ENCODE data around the gene DNM2. TPM values are rescaled to one million over a fixed set of nuclear protein-coding genes. Genes with fewer than 3 reads are reported as not detected.
A peak's percentile ranks its signal among the peaks of the same experiment; 100 is the strongest.

DNM2 gene
- total and polyA plus RNA-seq, 9 of the 15 experiments (the other 6 are each of a cell fraction or from before 2014, with no cell fraction given) = 2.2 to 161 (median 72.6) TPM

- 46% methylated on average over 9 of the region's 9 CpGs for WGBS (ENCODE audit: insufficient coverage, low coverage, missing lambda C conversion rate)
- no peak for TF ChIP-seq KLF16 (IDR thresholded peaks at IDR 0.05)
- no peak for TF ChIP-seq CREBBP (IDR thresholded peaks at IDR 0.05; ENCODE audit: low read depth, low read length)
- TF ChIP-seq, protein P1, sequence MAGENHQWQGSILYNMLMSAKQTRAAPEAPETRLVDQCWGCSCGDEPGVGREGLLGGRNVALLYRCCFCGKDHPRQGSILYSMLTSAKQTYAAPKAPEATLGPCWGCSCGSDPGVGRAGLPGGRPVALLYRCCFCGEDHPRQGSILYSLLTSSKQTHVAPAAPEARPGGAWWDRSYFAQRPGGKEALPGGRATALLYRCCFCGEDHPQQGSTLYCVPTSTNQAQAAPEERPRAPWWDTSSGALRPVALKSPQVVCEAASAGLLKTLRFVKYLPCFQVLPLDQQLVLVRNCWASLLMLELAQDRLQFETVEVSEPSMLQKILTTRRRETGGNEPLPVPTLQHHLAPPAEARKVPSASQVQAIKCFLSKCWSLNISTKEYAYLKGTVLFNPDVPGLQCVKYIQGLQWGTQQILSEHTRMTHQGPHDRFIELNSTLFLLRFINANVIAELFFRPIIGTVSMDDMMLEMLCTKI (IDR thresholded peaks at IDR 0.05; ENCODE audit: partially characterized antibody) = no peak
- TF ChIP-seq PHF8 (IDR thresholded peaks at IDR 0.05; ENCODE audit: borderline replicate concordance, low read length) = no peak
- TF ChIP-seq MBD2 (IDR thresholded peaks at IDR 0.05; ENCODE audit: borderline replicate concordance, low read depth) = no peak
- peak; percentile 83 for TF ChIP-seq NBN (IDR thresholded peaks at IDR 0.05; ENCODE audit: low read depth)
- no peak for TF ChIP-seq ILF3 (IDR thresholded peaks at IDR 0.05; ENCODE audit: borderline replicate concordance)
- TF ChIP-seq PRPF4 (IDR thresholded peaks at IDR 0.05; ENCODE audit: insufficient read depth, low read depth, low read length, poor library complexity, severe bottlenecking) = no peak
- no peak for TF ChIP-seq ZNF239 (CRISPR knock-in tag; IDR thresholded peaks at IDR 0.05)
- no peak for TF ChIP-seq THRAP3 (IDR thresholded peaks at IDR 0.05; ENCODE audit: borderline replicate concordance)
- TF ChIP-seq CHAMP1 (IDR thresholded peaks at IDR 0.05) = no peak
- TF ChIP-seq, protein P2, sequence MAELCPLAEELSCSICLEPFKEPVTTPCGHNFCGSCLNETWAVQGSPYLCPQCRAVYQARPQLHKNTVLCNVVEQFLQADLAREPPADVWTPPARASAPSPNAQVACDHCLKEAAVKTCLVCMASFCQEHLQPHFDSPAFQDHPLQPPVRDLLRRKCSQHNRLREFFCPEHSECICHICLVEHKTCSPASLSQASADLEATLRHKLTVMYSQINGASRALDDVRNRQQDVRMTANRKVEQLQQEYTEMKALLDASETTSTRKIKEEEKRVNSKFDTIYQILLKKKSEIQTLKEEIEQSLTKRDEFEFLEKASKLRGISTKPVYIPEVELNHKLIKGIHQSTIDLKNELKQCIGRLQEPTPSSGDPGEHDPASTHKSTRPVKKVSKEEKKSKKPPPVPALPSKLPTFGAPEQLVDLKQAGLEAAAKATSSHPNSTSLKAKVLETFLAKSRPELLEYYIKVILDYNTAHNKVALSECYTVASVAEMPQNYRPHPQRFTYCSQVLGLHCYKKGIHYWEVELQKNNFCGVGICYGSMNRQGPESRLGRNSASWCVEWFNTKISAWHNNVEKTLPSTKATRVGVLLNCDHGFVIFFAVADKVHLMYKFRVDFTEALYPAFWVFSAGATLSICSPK (IDR thresholded peaks at IDR 0.05; ENCODE audit: borderline replicate concordance) = no peak
- TF ChIP-seq SMAD1 (IDR thresholded peaks at IDR 0.05; ENCODE audit: low read depth, low read length, partially characterized antibody) = no peak
These were observed 19.2 kb downstream of the DNM2 start for GRCh38 chr19:10736916-10737551.

More at GRCh38 chr19:10736916-10737551, 19.2 kb downstream of the DNM2 start:
- Histone ChIP-seq H3K9ac (ENCODE audit: insufficient read depth in 1 of 2, low read depth in 2 of 2, low read length in 2 of 2) (peak overlapping the region; percentile 30 to 78; a peak in 2 of 4 replicates), H4K20me1 (replicated peaks; ENCODE audit: control insufficient read depth, insufficient read depth, low read length) (peaks cover 19% of the 10 kb centered on the region; the same call in 1 of the 2 replicates), H3K9me1 (ENCODE audit: control insufficient read depth, insufficient read depth, low read length) (no peaks in the 10 kb centered on the region), H3K4me1 (replicated peaks in 1 of 2; ENCODE audit: control insufficient read depth in 2 of 2, insufficient read depth in 2 of 2, low read length in 2 of 2) (peaks cover 45 to 53% of the 10 kb centered on the region in 2 experiments), H3K79me2 (ENCODE audit: control insufficient read depth, insufficient read depth, low read length) (peaks cover 95% of the 10 kb centered on the region), H3K4me3 (no peak overlapping the region), H3K27me3 (ENCODE audit: control insufficient read depth in 2 of 2, insufficient read depth in 2 of 2, low read length in 2 of 2) (no peaks in the 10 kb centered on the region), H3K36me3 (ENCODE audit: control insufficient read depth, insufficient read depth, low read length) (peaks cover 6% of the 10 kb centered on the region; the same call in 2 of the 3 replicates), H2AFZ (ENCODE audit: low read depth, low read length) (no peak overlapping the region), H3K4me2 (ENCODE audit: insufficient read depth, low read length) (peak overlapping the region; percentile 14; the same call in 1 of the 2 replicates), H3K9me3 (replicated peaks; ENCODE audit: control insufficient read depth, insufficient read depth, low read depth, low read length) (no peaks in the 10 kb centered on the region), H3K27ac (ENCODE audit: extremely low read depth, low read depth, low read length) (peak overlapping the region; percentile 60; the same call in 2 of the 3 replicates)
- in situ Hi-C loops (cut with MboI) = no loop called here
- no TSS peak for BruUV-seq (replicated peaks)
- ChIA-PET CTCF (ENCODE audit: low intra/inter-chr PET ratio) (no interaction called here), POLR2A (interaction anchor here (0.5 to 1.4 kb wide), 9 partner anchors 10 to 312 kb away, joined by 3 to 7 read pairs (median 4); partner anchors contain the start of genes DNM2 and TMED1)
- FAIRE-seq = peak; percentile 23
- ATAC-seq = peak; percentile 82
- peak in 3 of 4 experiments; percentile 26 to 75 (median 63) for DNase-seq (ENCODE audit: extremely low read depth in 1 of 4, low spot score in 3 of 4)
- intact Hi-C loops (cut with micrococcal nuclease) = loop anchor here (2.0 kb wide), 1 partner anchor 18 kb away; the partner anchor contains the start of gene DNM2
